SHP77 treated with DMSO at 0.1 percent for 48 hours (cell line): Measurements from ENCODE around the gene KCNC2.

Source experiments
- DNase-seq: peaks from one replicate; lab custom pipeline; 2025; lab: John Stamatoyannopoulos, UW

Gene KCNC2

DNA sequence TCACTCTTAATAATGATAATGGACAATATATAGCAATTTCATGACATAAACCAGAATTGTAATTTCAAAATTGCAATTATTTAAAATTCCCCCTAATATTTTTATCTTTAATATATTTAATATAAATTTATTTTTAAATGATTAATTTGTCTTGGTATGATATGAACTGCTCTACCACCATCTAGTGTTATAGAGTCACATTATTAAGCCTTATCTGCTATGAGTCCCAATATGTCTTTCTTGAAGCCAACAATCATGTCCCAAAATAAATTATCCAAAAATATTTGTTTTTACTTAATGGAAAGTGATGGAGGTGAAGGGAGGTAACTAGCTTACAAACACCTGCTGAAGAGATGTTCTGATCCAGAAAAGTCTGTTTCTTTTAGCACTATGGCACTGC is 151.4 kb downstream of the KCNC2 start:
- no peak for DNase-seq

GRCh38 chr12:75048767-75049166 is 160.9 kb downstream of the KCNC2 start:
- no peak for DNase-seq

- DNase-seq = no peak
Measured at GRCh38 chr12:75047885-75048525, 161.6 kb downstream of the KCNC2 start.

DNA sequence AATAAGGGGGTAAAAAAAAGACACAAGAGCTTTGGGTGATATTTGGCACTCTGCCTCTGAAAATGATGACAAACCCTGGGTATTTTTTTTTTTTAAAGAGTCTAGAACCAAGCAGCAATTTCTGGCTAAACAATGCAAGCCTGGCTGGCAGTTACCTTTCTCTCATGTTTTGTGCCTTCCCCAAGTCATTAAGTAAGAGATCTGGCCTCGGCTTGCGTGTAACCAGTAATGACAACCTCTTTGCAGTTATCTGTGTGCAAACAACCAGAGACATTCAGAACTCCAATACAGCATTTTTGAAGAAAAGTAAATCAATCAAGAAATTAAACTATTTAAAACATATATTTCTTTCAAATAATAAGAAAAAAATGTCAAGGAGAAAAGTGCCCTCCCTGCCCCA is 167.5 kb downstream of the KCNC2 start:
- no peak for DNase-seq

DNA sequence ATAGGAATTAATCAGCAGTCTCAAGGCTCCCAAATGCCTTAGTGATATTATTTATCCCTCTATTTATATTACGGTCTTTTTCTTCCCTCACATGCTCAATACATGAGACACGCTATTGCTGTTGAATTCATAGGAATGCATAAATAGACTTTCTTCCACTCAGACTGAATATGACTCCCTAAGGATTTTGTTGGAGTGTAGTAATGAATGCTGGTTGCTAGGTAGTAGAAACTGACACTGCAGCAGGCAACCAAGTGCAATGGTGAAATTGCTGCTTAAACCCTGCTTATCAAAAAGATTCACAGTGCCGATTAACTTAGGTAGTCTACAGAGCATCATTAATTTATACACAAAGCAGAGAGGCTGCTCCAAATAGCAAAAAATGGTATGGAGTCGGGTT is 168.2 kb downstream of the KCNC2 start:
- no peak for DNase-seq

DNA sequence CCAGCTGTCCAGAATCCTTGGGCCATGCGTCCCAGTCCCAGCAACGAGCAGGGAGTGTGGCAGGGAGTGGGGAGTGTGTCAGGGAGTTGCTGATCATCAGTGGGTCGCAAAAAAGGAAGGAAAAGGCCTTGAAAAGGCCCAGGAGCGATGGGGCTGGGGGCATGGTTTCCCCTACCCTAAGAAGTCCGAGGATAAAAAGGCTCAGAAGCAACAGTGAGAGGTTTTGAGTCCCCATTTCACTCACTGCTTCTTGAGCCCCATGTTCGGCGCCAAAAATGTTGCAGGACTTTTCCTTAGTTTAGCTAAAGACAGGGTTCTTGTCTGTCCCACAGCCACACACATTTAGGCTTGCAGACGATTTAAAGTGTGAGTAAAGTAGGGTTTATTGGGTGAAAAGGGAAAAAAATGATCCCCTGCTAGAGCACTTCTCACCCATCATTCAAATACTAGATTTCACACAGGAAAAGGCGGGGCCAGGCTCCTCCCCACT is 189.5 kb downstream of the KCNC2 start:
- DNase-seq = no peak

DNA sequence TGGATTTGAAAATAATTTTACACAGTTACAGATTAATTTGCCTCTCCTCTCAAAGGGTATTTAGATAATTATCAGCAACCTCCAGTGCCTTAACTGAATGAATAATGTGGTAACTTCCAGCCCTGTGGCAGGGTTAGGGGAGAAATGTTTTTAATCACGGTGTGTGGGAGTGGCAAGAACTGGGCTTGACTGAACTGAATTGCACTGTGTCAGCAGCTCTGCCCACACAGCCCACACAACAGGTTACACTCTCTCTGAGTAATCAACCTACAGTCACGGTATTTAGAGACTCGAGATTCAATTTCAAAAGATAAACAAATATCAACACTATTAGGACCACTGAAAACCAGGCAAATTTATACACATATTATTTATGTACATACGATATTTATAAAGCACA is 198.5 kb downstream of the KCNC2 start:
- DNase-seq = no peak

- no peak for DNase-seq
Measured at GRCh38 chr12:75007133-75007532, 202.5 kb downstream of the KCNC2 start.

DNA sequence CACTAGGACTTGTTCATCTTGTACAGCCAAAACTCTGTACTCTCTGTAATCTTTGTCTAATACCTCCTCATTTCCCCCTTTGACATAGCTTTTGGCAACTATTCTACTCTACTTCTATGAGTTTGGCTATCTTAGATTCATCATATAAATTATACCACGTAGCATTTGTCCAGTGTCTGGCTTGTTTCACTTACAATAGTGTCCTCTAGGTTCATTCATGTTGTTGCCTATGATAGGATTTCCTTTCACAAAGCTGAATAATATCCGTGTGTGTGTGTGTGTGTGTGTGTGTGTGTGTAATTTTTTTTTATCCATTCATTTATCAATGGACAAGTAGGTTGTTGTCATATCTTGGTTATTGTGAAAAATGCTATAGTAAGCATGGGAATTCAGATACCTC is 209.5 kb downstream of the KCNC2 start:
- no peak for DNase-seq

GRCh38 chr12:74999474-74999873 is 210.2 kb downstream of the KCNC2 start:
- no peak for DNase-seq
